GM21515 (cell line): ENCODE data around the gene ATP9A.
"Not testable (repeated sequence)": the region's sequence is repeated elsewhere in the genome, so short reads cannot be mapped to it uniquely, and the experiment has no call there.

Experiments used
- ATAC-seq: cut with Tn5 transposase; IDR thresholded peaks from one replicate; pipeline ENCODE4 v1.9.1; 2021; ENCODE audit not compliant: unreplicated experiment

Gene ATP9A

DNA sequence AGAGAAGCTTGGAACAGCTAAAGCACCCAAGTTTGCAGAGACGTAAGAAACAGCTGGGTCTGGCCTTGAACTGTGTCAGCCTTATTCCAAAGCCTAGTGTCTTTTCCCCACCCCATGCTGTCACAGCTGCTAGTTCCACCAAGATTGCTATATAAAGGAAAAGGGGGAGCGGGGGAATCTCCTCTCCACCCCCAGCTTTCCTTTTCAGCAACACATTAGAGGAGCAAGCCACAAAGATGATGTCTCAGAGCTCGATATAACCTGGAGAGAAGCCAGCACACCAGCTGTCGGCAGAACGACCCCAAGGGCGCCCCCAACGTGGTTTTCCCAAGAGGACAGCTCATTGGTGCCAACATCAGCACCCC lies 36.5 kb downstream of the ATP9A start:
- no peak for ATAC-seq

DNA sequence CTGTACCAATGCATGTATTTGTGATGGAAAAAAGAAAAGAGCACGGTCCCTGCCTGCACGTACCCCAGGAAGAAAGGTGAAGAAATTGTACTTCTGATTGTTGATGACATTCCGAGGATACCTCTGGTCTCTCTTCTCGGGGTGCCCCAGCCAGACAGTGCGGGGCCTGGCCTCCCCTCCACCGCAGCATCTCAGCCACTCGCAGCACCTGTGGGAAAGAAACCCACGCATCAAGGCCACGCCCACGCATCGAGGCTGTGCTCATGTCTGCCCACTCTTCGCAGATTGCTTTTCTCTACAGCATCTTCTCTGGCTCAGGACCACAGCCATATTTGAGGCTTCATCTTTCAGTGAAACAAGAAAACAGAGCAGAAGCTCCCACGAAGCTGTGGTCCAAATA lies 38.4 kb downstream of the ATP9A start:
- ATAC-seq, result no peak

DNA sequence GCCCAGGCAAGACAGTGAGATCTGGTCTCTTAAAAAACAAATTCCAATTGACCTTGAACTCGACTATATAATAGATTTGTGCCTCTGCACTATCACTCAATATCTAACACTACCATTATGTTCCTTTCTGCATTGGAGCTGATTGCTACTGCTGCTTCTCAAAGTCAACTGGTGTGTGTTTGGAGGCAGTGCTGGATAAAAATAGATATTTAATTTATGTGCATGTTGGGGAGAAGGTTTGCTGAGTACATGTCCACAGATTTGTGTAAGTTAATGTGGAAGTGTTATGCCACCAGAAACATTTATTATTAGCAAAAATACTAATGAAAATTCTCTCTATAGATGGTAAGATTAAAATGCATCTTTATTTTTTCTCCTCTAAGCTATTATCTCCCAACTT lies 39.5 kb downstream of the ATP9A start:
- no peak for ATAC-seq

DNA sequence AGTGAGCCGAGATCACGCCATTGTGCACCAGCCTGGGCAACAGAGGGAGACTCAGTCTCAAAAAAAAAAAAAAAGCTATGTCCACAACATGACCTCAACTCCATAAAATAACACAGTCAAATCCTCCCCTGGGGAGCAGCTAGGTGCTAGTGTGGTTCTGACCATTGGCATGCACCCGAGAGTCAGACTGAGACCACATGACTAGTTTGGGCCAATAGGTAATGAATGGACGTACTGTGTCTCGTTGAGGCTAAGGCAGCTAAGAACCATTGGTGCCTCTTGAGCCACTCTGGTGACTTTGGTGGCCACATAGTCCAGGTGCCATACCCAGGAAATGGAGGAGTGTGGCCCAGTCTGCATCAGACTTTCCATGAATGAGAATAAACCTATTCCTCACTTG lies 40.3 kb downstream of the ATP9A start:
- no peak for ATAC-seq

DNA sequence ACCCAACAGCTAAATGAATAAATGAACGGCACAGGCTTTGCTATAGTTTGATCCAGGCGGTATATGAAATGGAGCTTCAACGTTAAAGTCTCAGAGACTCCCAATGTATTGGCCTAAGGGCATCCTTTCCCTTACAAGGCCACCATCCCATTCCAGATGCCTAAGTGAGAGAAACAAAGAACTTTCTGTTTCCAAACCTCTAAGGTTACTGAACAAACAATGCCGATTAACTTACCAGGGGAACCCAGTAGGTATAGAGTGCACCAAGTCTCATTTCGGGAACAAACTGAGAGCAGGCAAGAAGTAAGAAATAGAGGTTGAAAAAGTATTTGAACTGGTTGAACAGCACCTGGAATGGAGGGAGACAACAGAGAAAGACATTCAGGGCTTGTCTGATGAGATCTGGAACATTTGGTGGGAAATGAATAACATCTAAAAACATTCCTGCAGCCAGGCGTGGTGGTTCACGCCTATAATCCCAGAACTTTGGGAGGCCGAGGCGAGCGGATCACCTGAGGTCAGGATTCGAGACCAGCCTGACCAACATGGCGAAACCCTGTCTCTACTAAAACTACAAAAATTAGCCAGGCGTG lies 42.5 kb downstream of the ATP9A start:
- no peak for ATAC-seq

DNA sequence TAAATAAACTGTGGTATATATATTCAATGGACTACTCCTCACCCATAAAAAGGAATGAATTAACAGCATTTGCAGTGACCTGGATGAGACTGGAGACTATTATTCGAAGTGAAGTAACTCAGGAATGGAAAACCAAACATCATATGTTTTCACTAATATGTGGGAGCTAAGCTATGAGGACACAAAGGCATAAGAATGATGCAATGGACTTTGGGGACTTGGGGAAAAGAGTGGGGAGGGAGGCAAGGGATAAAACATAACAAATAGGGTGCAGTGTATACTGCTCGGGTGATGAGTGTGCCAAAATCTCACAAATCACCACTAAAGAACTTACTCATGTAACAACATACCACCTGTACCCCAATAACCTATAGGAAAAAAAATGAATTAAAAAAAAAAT lies 45.2 kb downstream of the ATP9A start:
- not testable (repeated sequence) for ATAC-seq

DNA sequence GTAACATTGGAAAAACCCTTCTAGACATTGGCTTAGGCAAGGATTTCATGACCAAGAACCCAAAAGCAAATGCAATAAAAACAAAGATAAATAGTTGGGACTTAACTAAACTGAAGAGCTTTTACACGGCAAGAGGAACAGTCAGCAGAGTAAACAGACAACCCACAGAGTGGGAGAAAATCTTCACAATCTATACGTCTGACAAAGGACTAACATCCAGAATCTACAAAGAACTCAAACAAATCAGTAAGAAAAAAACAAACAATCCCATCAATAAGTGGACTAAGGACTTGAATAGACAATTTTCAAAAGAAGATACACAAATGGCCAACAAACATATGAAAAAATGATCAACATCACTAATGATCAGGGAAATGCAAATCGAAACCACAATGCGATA lies 45.9 kb downstream of the ATP9A start:
- not testable (repeated sequence) for ATAC-seq

DNA sequence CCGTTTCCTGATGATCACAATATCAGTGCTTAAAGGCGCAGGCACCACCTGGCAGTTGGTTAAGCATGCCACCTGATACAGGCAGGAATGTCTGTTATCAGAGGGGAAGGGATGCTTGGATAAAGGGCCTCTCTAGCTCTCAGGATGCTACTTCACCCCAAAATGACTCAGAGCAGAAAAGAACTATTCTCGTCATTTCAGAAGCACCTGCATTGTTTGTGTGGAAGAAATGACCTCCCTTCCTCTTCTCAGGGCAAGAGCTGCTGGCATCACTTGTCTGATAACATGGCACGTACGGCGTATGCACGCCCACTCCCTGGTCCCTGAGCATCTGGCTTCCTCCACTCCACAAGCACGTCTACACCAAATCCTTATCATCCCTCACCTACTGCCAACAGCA lies 47.3 kb downstream of the ATP9A start:
- no peak for ATAC-seq

DNA sequence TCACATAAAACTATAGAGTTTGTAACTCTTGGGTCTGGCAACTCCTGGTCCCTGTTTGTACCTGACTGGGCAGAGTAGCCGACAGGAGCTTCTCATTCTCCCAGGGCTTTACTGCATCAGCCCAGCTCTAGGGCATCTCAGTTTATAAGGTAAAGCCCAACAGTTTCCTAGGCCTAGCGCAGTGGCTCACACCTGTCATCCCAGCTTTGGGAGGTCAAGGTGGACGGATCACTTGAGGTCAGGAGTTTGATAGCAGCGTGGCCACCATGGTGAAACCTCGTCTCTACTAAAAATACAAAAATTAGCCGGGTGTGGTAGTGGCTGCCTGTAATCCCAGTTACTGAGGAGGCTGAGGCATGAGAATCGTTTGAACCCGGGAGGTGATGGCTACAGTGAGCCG lies 47.8 kb downstream of the ATP9A start:
- ATAC-seq, result no peak

DNA sequence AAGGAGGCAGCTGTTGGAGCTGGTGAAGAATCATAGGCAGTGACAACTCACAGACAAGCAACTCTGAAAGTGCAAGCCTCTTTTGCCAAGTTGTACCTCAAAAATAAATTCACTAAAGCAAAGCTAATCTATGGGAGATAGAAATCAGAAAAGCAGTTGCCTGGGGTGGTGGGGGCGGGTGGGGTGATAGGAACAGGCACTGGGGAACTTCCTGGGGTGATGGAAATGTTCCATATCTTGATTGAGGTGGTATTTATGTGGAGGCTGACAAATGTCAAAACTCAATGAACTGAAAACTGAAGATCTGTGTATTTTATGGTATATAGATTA lies 52.4 kb downstream of the ATP9A start:
- no peak for ATAC-seq

DNA sequence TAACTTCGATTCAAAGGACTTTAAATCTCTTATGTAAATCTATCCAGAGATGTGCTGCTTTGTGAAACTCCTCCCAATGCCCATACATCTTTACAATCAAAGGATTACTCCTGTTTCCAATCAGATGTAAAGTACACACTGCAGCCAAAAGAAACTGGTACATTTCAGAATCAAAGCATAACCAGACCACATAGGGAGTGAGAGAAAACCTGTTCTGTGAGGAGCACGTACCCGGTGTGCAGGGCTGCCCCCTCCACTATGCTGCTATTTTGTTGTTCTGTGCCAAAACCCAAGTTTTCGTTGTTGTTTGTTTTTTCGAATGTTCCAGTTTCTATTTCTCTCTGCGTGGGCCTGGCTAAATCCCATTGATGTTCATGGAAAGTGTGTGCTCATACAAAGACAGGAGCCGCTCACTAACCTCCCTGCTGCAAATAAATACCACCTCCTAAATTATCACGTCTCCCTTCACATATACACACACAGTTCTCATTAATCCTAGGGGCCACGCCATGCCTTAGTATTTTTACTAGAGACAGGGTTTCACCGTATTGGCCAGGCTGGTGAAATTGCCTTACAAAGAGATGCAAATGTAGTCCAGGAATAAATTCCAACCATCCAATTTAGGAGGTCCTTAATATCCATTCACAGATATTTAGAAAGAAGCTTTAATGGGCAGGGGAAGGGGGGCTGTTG lies 52.9 kb downstream of the ATP9A start:
- no peak for ATAC-seq

DNA sequence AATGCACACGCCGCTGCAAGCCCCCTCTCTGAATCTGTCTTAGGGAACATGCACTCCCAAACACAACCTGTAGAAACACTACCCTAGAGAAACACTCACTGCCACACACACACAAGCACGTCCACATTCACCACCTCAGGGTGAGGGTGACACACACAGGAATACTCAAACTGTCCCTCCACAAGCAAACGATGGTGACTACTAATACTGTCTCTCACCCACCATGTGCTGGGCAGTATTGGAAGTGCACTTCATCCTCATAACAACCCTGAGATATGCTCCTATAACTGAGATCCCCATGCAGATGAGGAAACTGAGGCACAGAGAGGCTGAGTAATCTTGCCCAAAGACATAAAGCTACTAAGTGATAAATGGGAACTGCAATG lies 55.0 kb downstream of the ATP9A start:
- no peak for ATAC-seq

DNA sequence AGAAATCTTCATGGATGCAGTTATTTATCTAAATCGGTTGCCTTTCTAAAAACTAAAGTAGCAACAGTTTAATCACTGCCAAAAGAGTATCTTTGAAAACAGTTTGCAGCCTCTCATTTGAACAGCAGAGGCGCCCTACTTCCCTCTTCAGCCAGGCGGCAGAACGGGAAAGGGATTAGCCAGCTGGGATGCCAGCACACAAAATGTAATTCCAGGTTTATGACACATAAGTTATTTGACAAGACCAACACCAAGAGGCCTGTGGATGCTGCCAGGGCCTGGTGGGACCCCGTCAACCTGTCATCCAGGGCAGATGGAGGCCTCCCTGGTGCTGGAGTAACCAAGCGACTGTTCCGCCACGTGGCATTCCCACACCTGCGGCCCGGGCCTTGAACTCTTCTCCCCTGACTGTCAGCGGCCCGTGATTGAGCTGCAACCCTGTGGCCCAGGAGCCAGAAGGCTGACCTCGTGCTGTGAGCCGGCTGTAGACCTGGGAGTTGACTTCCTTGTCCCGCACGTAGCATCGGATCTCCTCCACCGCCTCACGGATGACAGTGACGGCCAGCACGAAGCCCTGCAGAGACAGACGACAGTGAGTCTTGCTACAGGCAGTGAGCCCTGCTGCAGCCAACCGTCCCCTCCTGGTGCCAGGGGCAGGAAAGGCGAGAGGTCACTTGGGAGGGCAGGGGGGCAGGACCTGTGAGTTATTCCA lies 55.5 kb downstream of the ATP9A start:
- no peak for ATAC-seq

DNA sequence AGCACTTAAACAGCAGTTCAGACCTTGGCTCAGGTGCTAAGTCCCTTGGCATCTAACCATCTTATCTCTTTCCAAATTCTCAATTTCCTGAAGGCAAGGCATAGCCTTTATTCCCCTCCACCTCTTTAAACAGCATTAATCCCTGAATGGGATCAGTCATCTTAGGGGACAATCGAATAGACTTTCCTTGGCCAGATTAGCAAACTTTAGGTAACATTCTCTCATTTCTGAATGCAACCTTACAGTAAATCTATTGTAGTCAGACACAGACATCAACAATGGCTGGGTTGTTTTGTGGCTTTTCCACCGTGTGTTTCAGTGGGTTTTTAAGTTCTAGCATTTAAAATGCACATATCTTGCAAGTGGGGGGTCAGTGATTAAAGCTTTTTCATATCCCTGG lies 56.8 kb downstream of the ATP9A start:
- ATAC-seq, result no peak

DNA sequence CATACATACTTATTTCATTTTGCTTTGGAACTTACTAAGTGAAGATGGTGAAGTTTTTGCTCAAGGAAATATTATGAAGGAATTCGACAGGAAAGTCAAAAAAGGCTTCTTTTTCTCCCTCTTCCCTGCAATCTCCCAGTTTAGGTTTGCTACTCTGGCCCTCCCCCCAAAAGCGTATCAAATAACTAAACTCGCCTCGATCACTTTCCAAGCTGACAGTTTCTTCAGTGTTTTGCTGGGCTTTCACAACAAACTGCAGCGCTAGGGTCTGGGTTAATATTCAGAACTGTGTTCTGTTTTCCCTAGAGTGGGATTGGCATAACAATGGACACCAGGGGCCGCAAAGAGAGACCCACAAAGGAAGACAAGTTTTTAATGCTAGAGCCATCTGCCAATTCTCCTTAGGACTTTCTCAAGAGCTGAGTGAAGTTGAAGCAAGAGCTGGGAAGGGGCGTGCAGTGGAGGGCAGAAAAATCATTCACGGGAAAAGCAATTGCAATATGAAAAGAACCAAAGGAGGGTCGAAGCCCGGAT lies 57.8 kb downstream of the ATP9A start:
- no peak for ATAC-seq

DNA sequence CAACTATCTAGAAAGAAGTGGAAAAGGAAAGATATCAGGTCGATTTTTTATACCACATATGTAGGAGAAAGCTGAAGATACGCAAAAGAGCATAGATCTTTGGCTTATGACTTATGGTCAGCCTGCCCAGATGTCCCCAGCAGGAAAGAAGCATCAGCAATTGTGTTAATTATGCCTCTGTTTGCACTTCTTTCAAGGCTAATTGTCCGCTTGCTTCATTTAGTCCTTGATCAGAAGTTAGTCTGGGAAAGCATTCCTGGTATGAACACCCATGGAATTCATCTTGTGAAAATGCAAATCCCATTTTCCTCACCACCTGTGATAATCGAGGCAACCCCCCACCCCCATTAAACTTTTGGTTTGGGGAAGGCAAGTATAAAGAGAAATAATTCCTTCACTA lies 62.8 kb downstream of the ATP9A start:
- ATAC-seq, result no peak

DNA sequence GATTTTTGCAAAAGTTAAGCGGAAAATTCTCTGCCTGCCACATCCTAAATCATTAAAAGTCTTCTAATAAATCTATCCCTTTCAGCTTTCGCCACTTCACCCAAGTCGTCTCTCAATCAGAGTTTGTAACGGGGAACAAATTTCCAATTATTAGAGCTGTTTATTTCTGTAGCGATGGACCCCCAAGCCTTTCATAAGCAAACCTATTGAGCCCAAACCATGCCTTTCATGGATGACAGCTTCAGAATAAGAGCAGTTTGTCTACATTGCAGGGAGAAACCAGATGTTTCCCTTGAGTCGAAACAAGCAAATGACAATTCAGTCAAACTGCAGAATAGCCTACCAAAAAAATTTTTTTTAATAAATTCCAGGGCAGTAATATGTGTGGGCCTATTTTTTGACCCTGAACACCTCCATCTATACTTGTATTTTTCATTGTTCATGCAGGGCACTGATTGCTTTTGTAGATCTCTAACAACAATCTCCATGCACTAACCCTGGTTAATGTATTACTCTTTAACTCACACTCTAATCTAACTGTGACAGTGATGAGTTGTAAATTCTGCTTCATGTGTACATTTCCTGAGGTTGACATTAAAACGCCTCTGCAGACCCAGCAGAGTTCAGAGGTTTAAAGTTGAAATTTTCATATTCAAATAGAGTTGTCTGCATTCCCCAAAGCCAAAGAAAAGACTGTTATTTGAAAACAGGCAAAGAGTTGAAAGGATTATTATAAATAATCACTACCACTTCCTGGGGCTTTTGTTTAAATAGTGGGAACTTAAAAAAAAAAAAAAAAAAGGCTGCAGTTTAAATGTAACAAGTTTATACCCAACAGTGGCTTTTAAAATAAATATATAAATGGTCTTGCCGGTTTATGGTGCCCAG lies 64.5 kb downstream of the ATP9A start:
- ATAC-seq, result no peak

DNA sequence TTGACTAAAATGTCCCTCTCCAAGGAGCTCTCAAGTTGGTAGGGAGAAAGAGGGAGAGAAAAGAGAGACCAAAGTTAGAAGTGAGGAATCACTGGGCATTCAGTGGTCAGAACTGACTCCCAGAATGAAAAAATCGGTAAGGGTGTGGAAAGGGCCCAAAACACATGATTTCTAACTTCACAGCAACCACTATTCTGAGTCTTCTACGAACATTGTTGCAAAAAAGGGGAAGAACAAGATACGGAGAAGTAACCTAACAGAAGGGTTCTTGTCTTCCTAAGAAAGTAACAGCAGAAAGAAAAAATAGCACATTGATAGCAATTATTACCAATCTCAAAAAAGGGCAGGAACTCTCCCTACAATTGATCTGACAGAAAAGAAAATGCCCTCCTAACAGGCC lies 65.6 kb downstream of the ATP9A start:
- ATAC-seq, result no peak

DNA sequence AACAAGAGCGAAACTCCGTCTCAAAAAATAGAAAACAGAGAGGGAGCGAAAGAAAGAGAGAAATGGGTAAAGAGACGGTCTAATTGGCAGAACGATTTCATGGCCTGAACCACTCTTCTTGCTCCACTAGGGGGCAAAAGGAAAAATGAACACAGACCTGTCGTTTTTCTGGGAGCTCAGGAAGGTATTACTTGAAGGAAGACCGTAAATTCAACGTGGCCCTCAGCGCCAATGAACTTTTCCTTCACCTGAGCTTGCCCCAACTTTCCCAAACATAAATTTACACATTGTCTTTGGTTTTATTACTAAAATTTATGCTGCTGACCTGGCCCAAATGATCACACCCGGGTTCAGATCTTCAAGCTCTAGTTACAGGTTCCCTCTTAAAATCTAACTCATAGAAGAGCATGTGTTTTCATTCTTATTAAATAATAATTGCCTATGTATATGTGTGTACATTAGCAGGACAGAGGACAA lies 67.3 kb downstream of the ATP9A start:
- ATAC-seq, result no peak

DNA sequence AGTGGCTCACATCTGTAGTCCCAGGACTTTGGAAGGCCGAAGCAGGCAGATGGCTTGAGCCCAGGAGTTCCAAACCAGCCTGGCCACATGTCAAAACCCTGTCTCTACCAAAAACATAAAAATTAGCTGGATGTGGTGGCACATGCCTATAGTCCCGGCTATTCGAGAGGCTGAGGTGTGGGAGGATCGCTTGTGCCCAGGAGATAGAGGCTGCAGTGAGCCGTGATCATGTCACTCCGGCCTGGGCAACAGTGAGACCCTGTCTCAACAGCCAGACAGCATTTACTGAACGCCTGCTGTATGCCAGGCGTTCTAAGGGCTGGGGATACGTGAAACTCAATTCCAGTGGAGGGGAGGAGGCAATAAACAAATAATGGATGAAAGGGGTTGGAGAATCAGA lies 69.9 kb downstream of the ATP9A start:
- ATAC-seq, result no peak

DNA sequence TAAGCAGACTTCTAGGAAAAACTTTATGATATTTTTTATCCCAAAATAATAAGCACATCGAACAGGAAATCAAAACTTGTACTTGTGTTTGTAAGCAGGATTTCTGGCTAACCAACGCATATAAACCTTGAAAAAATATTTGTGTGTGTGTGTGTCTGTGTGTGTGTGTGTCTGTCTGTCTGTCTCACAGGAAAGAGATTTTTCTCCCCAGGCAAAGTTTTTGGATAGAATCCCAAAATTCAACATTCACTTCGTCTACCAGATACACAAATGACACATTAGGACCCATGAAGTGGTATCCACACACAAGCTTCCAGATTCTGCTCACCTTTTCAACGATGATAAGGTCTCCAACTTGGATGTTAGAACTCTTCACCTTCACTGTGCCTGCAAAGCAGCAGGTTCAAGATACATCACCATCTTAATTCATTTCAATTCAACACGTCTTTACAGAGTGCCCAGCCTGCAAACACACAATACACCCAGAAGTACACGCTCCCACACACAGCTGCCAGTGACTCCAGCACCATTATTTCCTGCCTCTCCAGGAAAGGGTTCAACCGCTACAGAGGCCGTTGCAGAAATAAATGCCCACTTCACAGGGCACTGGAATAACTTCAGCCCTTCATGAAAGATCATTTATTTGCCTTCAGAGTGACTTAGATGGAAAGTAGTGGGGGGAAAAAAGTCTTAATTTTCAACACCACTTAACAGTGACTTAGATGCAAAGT lies 70.9 kb downstream of the ATP9A start:
- no peak for ATAC-seq
